ENCODE results near the gene TMCC1.
A peak's percentile ranks its signal among the peaks of the same experiment; 100 is the strongest.
"Not testable (repeated sequence)": the region's sequence is repeated elsewhere in the genome, so short reads cannot be mapped to it uniquely, and the experiment has no call there.

TMCC1 gene

DNA sequence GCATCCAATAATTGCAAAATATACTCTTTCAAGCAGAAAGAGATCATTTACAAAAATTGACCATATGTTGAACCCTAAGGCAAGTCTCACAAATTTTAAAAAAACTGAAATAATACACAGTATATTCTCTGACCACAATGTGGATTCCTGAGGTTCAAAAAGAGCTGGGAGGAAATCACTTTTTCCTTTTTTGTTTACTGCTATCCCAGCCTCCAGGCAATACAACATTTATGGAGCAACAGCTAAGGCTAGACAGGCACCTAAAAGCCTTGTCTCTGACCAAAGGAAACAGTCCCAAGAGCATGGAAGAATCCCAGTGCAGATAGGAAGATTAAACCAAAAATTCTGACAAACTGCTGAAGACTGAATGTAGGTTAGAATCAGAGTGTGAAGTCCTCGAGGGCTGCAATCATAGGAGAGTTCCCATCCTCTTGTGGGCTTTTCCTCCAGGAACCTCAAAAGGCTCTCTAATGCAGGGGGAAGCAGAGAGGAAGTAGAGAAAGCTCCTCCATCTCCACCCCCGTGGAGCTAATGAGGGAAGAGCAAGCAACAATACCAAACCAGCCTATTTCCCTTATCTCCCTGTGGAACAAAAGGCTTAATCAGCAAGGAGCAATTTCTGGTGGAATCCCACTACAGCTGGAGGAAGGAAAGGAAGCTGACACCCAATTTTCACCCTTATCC, 57.0 kb downstream of the TMCC1 start:
- no peak for DNase-seq (ENCODE audit: low spot score)

- no peak for DNase-seq (ENCODE audit: low spot score)
These were observed 58.3 kb downstream of the TMCC1 start for GRCh38 chr3:129835198-129835597.

GRCh38 chr3:129834580-129834979, 58.9 kb downstream of the TMCC1 start:
- no peak for DNase-seq (ENCODE audit: low spot score)

GRCh38 chr3:129831942-129832341, 61.6 kb downstream of the TMCC1 start:
- not testable (repeated sequence) for DNase-seq (ENCODE audit: low spot score)

GRCh38 chr3:129831503-129831902, 62.0 kb downstream of the TMCC1 start:
- no peak for DNase-seq (ENCODE audit: low spot score)

GRCh38 chr3:129829640-129830039, 63.9 kb downstream of the TMCC1 start:
- DNase-seq (ENCODE audit: low spot score), result peak; percentile 72

GRCh38 chr3:129827765-129828164, 65.7 kb downstream of the TMCC1 start:
- DNase-seq (ENCODE audit: low spot score), result no peak

DNA sequence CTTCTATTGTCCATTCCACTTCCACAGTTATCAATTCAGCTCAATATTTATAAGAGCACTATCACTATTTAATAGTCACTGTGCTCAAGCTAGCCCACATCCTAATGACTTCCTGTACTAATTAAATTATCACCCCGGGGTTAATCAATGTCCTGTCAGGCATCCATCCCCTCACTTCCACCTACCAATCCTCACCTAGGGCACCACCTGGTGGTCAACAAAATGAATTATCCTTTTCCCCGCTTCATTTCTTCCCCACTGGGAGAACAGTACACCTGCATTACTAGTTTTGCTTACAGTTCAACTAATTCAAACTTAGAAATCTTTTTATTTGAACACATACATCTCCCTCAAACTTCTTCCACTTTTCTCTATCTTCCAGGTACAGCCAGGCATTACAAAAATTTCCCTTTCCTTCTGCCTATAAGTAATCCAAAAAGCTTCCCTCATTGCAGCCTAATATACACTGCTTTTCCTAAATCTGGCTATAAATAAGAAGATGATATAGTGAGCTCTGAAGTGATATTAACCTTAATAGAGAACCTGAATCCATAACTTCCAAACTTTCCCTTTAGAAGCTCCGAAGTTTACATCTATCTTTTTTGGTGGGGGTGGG, 68.5 kb downstream of the TMCC1 start:
- peak; percentile 39 for DNase-seq (ENCODE audit: low spot score)

DNA sequence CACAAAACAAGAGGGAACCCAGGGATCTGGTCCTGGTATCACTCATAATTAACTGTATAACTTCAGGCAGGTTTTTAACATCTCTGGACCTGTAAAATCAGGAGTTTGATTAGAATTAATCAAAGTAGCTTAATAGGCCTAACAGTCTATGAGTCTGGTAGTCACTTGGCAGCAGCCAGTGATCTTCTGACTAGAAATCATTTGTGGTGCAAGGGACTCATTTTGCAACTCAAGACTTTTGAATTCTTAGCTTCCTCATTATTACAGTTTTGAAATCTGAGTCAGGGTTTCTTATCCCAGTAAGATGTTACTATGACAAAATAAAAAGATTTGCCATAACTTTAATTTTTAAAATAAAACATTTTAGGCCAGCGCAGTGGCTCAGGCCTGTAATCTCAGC, 70.8 kb downstream of the TMCC1 start:
- no peak for DNase-seq (ENCODE audit: low spot score)

DNA sequence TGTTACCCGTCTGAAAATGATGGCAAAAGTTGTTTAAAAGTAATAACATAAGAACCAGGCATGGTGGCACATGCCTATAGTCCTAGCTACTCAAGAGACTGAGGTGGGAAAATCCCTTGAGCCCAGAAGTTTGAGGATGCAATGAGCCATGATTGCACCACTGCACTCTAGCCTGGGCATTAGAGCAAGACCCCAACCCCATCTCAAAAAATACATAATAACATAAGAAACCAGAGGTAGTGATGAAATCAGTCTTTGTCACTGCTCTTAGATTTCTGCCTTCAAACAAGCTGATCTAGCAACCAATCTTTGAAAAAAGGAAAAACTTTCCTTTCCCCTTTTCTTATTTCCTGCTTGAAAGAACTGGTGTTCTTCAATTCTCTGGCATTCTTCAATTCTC, 71.3 kb downstream of the TMCC1 start:
- no peak for DNase-seq (ENCODE audit: low spot score)

DNA sequence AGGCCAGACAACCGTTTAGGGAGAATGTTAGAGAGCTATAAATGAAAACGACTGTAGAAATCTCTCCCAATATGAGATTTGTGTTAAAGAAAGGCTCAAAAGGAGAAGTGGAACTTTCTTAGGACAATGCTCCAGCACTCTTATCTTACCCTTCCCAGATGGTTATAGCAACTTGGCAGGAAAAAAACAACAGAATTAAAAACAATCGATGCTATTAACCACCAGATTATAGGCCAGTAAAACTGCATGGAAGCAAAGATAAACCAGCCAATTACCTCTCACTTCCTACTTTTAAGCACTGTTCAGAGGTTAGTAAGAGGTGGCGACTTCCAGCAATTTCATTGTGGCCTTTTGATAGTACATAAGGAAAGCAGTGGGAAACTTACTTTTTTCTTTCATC, 72.9 kb downstream of the TMCC1 start:
- no peak for DNase-seq (ENCODE audit: low spot score)

GRCh38 chr3:129812589-129812988, 80.9 kb downstream of the TMCC1 start:
- no peak for DNase-seq (ENCODE audit: low spot score)

GRCh38 chr3:129809297-129809696, 84.2 kb downstream of the TMCC1 start:
- no peak for DNase-seq (ENCODE audit: low spot score)

GRCh38 chr3:129796146-129796545, 97.4 kb downstream of the TMCC1 start:
- DNase-seq (ENCODE audit: low spot score), result no peak

DNA sequence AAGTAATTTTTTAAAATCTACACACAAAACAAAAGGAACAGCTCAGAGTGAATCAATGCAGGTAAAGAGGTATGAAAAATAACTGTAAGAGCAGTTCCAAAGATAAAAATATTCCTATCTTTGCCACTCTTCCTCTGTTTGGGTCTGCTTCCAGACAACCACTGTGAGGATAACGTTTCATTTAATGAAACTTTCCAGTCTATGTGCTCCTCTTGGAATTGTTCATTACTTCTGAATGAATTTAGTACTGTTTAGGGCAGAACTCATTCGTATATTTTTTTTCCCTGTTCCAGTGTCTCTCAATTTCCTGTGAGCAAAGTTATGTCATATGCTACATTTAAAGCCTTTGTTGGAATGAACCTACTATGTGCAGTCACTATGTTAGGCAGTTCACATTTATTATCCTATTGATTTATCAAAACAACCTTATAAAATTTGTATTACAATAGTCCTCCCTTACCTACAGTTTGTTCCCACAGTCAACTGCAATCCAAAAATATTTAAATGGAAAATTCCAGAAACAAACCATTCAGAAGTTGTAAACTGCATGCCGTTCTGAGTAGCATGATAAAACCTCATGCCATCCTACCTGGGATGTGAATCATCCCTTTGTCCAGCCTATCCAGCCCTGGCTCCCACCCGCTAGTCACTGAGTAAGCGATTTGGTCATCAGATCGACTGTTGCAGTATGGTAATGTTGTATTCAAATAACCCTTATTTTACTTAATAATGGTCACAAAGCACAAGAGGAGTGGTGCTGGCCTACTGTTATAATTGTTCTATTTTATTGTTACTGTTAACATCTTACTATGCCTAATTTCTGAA, 98.1 kb downstream of the TMCC1 start:
- no peak for DNase-seq (ENCODE audit: low spot score)

GRCh38 chr3:129794311-129795185, 99.0 kb downstream of the TMCC1 start:
- no peak for DNase-seq (ENCODE audit: low spot score)

- DNase-seq (ENCODE audit: low spot score), result peak; percentile 42
These were observed 99.6 kb downstream of the TMCC1 start for GRCh38 chr3:129793942-129794310.

- no peak for DNase-seq (ENCODE audit: low spot score)
These were observed 100.2 kb downstream of the TMCC1 start for GRCh38 chr3:129793319-129793718.

- DNase-seq (ENCODE audit: low spot score), result no peak
These were observed 110.0 kb downstream of the TMCC1 start for GRCh38 chr3:129783470-129783869.

DNA sequence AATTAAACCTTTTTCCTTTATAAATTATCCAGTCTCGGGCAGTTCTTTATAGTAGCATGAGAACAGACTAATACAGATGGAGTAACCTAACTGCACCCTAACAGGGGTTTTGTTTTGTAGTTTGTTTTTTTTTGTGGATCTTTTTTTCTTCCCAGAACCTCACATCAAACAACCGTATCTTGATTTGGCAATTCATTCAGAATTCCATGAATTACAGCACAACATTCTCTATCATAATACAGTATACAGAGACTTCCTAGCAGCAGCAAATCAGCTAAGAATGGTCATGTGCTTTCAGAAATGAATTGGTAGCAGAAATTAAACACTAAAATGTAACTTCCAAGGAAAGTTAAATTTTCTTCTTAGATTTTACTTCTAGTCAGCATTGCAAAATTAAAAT, 114.6 kb downstream of the TMCC1 start:
- no peak for DNase-seq (ENCODE audit: low spot score)

DNA sequence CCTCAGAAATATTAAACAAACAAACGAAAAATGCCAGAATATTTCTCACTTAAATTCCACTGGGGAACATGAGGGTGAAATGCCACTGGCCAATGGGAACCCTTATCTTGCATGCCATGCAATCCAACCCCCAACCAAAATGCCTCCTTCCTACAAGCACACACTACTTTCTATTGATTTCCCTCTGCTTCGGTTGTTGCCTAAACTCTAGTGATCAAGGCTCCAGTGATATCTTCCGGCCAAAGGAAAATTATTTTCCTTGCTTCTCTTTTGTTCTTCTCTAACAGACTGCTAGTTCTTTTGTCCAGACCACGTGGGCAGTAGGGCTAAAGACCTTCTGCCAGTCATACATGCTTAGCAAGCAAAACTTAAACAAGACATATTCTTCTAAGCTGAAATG, 115.7 kb downstream of the TMCC1 start:
- peak; percentile 33 for DNase-seq (ENCODE audit: low spot score)

GRCh38 chr3:129775870-129776269, 117.6 kb downstream of the TMCC1 start:
- no peak for DNase-seq (ENCODE audit: low spot score)

Measured in putamen (tissue), 1 donor.